Stimulated activated CD4-positive, alpha-beta T cell treated with anti-CD3 and anti-CD28 coated beads, Interleukin-2, amount 100 ng/mL, for 4 hours (primary cell): ENCODE data around the gene LRP3.
"Not testable (repeated sequence)": the region's sequence is repeated elsewhere in the genome, so short reads cannot be mapped to it uniquely, and the experiment has no call there.

Experiments
- DNase-seq: peaks from one replicate; pipeline ENCODE4 v3.0.0-alpha.2; 2020; ENCODE audit warnings: low read depth

Gene LRP3

GRCh38 chr19:33193865-33194362 is at the start of gene LRP3:
TSS of gene LRP3 (plus strand) at chr19:33194330. CDS start at chr19:33194786, 456 bp downstream.
- no peak for DNase-seq

GRCh38 chr19:33146209-33146608 is 47.9 kb upstream of the LRP3 start:
- DNase-seq = no peak

GRCh38 chr19:33147538-33147937 is 46.6 kb upstream of the LRP3 start:
- DNase-seq = no peak

- no peak for DNase-seq
Observed at GRCh38 chr19:33150852-33151518, 43.1 kb upstream of the LRP3 start.

- DNase-seq = no peak
Observed at GRCh38 chr19:33152176-33152575, 42.0 kb upstream of the LRP3 start.

- not testable (repeated sequence) for DNase-seq
Observed at GRCh38 chr19:33152625-33153024, 41.5 kb upstream of the LRP3 start.

- DNase-seq = not testable (repeated sequence)
Observed at GRCh38 chr19:33154313-33154712, 39.8 kb upstream of the LRP3 start.

GRCh38 chr19:33156334-33156733 is 37.8 kb upstream of the LRP3 start:
- DNase-seq = no peak

GRCh38 chr19:33157906-33158305 is 36.2 kb upstream of the LRP3 start:
- no peak for DNase-seq

- DNase-seq = no peak
Observed at GRCh38 chr19:33158365-33158764, 35.8 kb upstream of the LRP3 start.

GRCh38 chr19:33159149-33159548 is 35.0 kb upstream of the LRP3 start:
- no peak for DNase-seq

- no peak for DNase-seq
Observed at GRCh38 chr19:33159893-33160292, 34.2 kb upstream of the LRP3 start.

GRCh38 chr19:33161201-33161600 is 32.9 kb upstream of the LRP3 start:
- DNase-seq = no peak

- no peak for DNase-seq
Observed at GRCh38 chr19:33163481-33163880, 30.6 kb upstream of the LRP3 start.

- DNase-seq = not testable (repeated sequence)
Observed at GRCh38 chr19:33166037-33166436, 28.1 kb upstream of the LRP3 start.

GRCh38 chr19:33167438-33167837 is 26.7 kb upstream of the LRP3 start:
- no peak for DNase-seq

- DNase-seq = no peak
Observed at GRCh38 chr19:33168528-33168927, 25.6 kb upstream of the LRP3 start.

- no peak for DNase-seq
Observed at GRCh38 chr19:33171222-33171795, 22.8 kb upstream of the LRP3 start.

- no peak for DNase-seq
Observed at GRCh38 chr19:33171916-33172359, 22.2 kb upstream of the LRP3 start.

GRCh38 chr19:33174186-33174585 is 19.9 kb upstream of the LRP3 start:
- DNase-seq = no peak

- DNase-seq = no peak
Observed at GRCh38 chr19:33175156-33175782, 18.9 kb upstream of the LRP3 start.

GRCh38 chr19:33175886-33176669 is 18.1 kb upstream of the LRP3 start:
- DNase-seq = no peak
